Cardiac fibroblast (primary cell): ENCODE data around the gene TOP3B.

Experiments used
- DNase-seq, 2 donors: peaks; one replicate each; pipeline versions ENCODE4 v3.0.0 to v3.0.0-alpha.2; 2010; ENCODE audit warnings: low read depth in 2 of 2
- H3K4me3 ChIP-seq, 2 donors: replicated peaks in 1 of 2; 1 replicate in 1 of 2; 2 replicates in 1 of 2; pipeline ENCODE4 v1.5.1; 2011; ENCODE audit warnings: low read depth in 2 of 2, low read length in 2 of 2, mild to moderate bottlenecking in 2 of 2, moderate library complexity in 1 of 2
- TF ChIP-seq, protein P1 (sequence below): IDR thresholded peaks from one replicate; pipeline ENCODE4 v1.5.1; 2011; ENCODE audit warnings: low read depth, mild to moderate bottlenecking, low read length, inconsistent platforms

Gene TOP3B, protein sequence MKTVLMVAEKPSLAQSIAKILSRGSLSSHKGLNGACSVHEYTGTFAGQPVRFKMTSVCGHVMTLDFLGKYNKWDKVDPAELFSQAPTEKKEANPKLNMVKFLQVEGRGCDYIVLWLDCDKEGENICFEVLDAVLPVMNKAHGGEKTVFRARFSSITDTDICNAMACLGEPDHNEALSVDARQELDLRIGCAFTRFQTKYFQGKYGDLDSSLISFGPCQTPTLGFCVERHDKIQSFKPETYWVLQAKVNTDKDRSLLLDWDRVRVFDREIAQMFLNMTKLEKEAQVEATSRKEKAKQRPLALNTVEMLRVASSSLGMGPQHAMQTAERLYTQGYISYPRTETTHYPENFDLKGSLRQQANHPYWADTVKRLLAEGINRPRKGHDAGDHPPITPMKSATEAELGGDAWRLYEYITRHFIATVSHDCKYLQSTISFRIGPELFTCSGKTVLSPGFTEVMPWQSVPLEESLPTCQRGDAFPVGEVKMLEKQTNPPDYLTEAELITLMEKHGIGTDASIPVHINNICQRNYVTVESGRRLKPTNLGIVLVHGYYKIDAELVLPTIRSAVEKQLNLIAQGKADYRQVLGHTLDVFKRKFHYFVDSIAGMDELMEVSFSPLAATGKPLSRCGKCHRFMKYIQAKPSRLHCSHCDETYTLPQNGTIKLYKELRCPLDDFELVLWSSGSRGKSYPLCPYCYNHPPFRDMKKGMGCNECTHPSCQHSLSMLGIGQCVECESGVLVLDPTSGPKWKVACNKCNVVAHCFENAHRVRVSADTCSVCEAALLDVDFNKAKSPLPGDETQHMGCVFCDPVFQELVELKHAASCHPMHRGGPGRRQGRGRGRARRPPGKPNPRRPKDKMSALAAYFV

DNA sequence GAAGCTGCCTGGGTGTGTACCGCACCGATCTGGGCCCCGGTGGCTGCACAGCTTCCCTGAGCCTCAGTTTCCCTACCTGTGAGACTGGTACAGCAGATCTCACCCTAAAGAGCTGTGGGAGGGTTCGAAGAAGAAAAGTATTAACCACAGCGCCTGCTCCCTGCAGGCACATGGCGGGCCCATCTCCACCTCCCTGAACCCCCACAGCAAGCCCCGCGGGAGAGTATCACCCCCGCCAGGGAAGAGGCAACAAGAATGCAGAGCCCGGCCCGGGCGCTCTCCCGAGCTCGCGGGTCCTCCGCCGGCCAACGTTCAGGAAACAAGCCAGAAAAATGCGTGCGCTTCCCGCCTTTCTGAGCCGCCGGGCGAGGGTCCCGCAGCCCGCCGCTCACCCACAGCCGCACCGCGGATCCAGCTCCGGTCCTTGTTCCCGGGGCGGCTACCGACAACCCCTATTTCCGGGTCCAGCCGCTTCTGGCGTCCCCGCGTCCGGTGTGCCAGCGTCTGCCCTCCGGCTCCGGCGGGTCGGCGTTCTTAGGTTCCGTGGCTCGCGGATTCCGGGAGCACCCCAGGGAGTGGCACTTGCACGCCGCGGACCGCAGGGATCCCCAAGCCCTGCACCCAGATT is at the start of gene TOP3B:
TSS of gene TOP3B (minus strand) at position 450 of the 628 bp plus-strand sequence. CDS start 7,078 bp downstream, outside the sequence.
- peak within 1 kb of the TSS; percentile 97 to 98 for H3K4me3 ChIP-seq
- TF ChIP-seq, protein P1, sequence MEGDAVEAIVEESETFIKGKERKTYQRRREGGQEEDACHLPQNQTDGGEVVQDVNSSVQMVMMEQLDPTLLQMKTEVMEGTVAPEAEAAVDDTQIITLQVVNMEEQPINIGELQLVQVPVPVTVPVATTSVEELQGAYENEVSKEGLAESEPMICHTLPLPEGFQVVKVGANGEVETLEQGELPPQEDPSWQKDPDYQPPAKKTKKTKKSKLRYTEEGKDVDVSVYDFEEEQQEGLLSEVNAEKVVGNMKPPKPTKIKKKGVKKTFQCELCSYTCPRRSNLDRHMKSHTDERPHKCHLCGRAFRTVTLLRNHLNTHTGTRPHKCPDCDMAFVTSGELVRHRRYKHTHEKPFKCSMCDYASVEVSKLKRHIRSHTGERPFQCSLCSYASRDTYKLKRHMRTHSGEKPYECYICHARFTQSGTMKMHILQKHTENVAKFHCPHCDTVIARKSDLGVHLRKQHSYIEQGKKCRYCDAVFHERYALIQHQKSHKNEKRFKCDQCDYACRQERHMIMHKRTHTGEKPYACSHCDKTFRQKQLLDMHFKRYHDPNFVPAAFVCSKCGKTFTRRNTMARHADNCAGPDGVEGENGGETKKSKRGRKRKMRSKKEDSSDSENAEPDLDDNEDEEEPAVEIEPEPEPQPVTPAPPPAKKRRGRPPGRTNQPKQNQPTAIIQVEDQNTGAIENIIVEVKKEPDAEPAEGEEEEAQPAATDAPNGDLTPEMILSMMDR, result no peak
- peak; percentile 80 to 81 for DNase-seq

DNA sequence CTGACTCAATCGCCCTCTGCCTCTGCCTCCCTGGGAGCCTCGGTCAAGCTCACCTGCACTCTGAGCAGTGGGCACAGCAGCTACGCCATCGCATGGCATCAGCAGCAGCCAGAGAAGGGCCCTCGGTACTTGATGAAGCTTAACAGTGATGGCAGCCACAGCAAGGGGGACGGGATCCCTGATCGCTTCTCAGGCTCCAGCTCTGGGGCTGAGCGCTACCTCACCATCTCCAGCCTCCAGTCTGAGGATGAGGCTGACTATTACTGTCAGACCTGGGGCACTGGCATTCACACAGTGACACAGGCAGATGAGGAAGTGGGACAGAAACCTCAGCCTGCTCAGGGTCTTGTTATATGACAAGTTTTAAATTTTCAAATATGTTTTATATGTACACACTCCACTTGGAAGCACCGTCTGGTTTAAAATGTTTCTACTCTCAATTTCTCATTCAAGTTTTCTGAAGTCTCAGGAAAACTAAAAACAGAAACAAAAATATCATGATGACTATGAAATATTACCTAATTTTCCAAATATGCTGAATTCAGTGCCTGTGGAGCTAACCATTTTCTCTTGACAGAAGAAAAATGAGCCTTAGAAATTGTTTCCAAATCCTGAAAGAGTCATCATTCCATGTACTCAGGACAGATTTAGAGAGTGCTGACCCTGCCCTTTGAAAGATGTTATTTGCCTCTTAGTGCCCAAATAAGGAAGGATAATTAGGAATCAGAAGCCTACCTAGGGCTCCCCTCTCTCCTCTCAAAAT is 48.8 kb upstream of the TOP3B start:
- no peak overlapping the region for H3K4me3 ChIP-seq
- TF ChIP-seq, protein P1, result no peak
- DNase-seq, result no peak

DNA sequence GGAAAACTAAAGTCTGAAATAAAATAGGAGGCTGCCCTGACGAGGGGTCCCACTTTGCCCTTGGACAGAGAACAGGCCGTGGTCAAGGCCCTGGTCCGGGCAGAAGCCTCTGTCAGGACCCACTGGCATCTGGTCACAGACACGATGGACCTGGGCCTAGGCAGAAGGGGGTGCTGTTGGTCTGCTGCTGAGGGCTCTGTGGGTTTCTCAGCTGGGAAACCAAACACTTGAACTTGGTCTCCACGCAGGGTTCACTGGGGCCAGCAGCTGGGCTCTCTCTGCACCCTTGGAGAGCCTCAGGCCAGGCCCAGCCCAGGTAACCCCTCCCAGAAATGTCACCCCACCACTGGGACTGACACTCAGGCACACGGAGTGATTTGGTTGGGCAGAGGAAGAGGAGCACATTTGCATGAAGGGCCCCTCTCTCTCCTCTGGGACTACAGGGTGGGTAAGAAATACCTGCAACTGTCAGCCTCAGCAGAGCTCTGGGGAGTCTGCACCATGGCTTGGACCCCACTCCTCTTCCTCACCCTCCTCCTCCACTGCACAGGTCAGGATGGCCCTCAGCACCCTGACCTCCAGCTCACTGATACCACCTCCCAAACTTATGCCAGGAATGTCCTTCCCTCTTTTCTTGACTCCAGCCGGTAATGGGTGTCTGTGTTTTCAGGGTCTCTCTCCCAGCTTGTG is 48.1 kb upstream of the TOP3B start:
- TF ChIP-seq, protein P1, result peak; percentile 57
- H3K4me3 ChIP-seq, result no peak overlapping the region
- peak; percentile 8 to 40 for DNase-seq

DNA sequence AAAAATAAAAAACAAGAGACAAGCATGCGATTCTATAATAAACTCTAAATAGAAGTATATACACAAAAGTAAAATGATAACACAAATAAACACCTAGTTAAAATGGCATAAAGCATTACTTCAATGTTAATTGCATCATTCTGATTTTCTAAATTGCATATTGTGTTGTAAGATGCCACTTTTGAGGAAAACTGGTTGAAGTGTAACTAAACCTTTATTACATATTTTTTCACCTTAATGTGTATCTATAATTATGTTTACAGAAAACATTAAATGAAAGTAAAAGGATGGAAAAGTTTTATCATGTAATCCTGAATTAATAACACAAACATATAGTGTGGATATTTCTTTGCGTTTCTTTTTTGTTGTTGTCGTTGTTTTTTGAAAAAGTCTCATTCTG is 45.4 kb upstream of the TOP3B start:
- no peak for DNase-seq
- TF ChIP-seq, protein P1, result no peak
- H3K4me3 ChIP-seq, result no peak overlapping the region

GRCh38 chr22:22026157-22026831 is 43.7 kb upstream of the TOP3B start:
- DNase-seq, result no peak
- TF ChIP-seq, protein P1, result no peak
- H3K4me3 ChIP-seq, result no peak overlapping the region
